NT2/D1 (cell line): Measurements from ENCODE around the gene GAK.

Source experiments
- YY1 ChIP-seq: IDR thresholded peaks from 2 replicates; pipeline ENCODE4 v1.6.1; 2011; ENCODE audit not compliant: insufficient read length, insufficient read depth
- ZNF274 ChIP-seq: IDR thresholded peaks from 2 replicates; pipeline ENCODE4 v1.6.1; 2011; ENCODE audit warnings: mild to moderate bottlenecking, low read depth, low read length

GRCh38 chr4:814312-814850 lies 117.7 kb downstream of the GAK start:
- no peak for TF ChIP-seq YY1
- no peak for TF ChIP-seq ZNF274
